Measurements from ENCODE around the gene FARSA. TPM values are rescaled to one million over a fixed set of nuclear protein-coding genes. Genes with fewer than 3 reads are reported as not detected.

The FARSA gene
- total and polyA plus RNA-seq, 2 donors (not counting 1 experiment from before 2014, with no cell fraction given): 26.4 to 50.1 TPM

GRCh38 chr19:12938779-12939601 lies 5.5 kb upstream of the FARSA start:
- under 1% methylated on average over 46 of the region's 54 CpGs for WGBS (ENCODE audit: insufficient coverage)
- peaks cover 57% of the 10 kb centered on the region for H3K4me1 Mint-ChIP-seq

More at GRCh38 chr19:12938779-12939601, 5.5 kb upstream of the FARSA start:
- Histone ChIP-seq H3K4me1 (ENCODE audit: control insufficient read depth in 2 of 2, insufficient read depth in 2 of 2, low read length in 2 of 2) (peaks cover 36 to 59% of the 10 kb centered on the region in 2 donors), H3K4me3 (ENCODE audit: control extremely low read depth in 1 of 5, extremely low read depth in 1 of 5, insufficient read depth in 1 of 5, low read depth in 2 of 5, low read length in 4 of 5) (peak overlapping the region; percentile 77 to 95 (median 93)), H3K36me3 (replicated peaks in 1 of 2; ENCODE audit: control extremely low read depth in 1 of 2, control insufficient read depth in 1 of 2, extremely low read depth in 1 of 2, insufficient read depth in 2 of 2, low read length in 1 of 2) (peaks cover 0 to 41% of the 10 kb centered on the region in 2 experiments), H4K20me1 (ENCODE audit: control insufficient read depth, insufficient read depth, low read length, poor library complexity, severe bottlenecking) (peaks cover 48% of the 10 kb centered on the region), H3K4me2 (replicated peaks; ENCODE audit: low read depth, low read length, poor library complexity, severe bottlenecking) (peak overlapping the region; percentile 89), H2AFZ (ENCODE audit: insufficient read depth, low read depth, low read length, poor library complexity, severe bottlenecking) (peak overlapping the region; percentile 18), H3K27me3 (replicated peaks in 1 of 4; ENCODE audit: control extremely low read depth in 1 of 4, control insufficient read depth in 3 of 4, insufficient read depth in 4 of 4, low read length in 3 of 4) (no peaks in the 10 kb centered on the region), H3K79me2 (ENCODE audit: control insufficient read depth, insufficient read depth, low read length) (peaks cover 57% of the 10 kb centered on the region), H3K9me3 (ENCODE audit: control extremely low read depth in 1 of 3, control insufficient read depth in 2 of 3, insufficient read depth in 1 of 3, low read length in 2 of 3) (peaks cover 0 to 3% (median 0%) of the 10 kb centered on the region in 3 donors), H3K27ac (ENCODE audit: low read length in 2 of 2) (peak overlapping the region; percentile 79 to 97), H3K9ac (ENCODE audit: low read length) (peak overlapping the region; percentile 99)
- Mint-ChIP-seq H3K27ac (peak overlapping the region; percentile 96), H3K27me3 (no peaks in the 10 kb centered on the region), H3K9me3 (ENCODE audit: insufficient read depth) (no peaks in the 10 kb centered on the region), H3K4me3 (peak overlapping the region; percentile 98)
- intact Hi-C loops (cut with micrococcal nuclease): loop anchor here (1.0 to 2.0 kb wide), 4 partner anchors 18 to 48 kb away; partner anchors contain the start of genes GADD45GIP1, GCDH and SYCE2
- DNase-seq: peak; percentile 70
- no peak for TF ChIP-seq EZH2 (IDR thresholded peaks at IDR 0.05; ENCODE audit: borderline replicate concordance, insufficient read depth, low read depth, low read length, poor library complexity, severe bottlenecking)
- TF ChIP-seq, protein P1, sequence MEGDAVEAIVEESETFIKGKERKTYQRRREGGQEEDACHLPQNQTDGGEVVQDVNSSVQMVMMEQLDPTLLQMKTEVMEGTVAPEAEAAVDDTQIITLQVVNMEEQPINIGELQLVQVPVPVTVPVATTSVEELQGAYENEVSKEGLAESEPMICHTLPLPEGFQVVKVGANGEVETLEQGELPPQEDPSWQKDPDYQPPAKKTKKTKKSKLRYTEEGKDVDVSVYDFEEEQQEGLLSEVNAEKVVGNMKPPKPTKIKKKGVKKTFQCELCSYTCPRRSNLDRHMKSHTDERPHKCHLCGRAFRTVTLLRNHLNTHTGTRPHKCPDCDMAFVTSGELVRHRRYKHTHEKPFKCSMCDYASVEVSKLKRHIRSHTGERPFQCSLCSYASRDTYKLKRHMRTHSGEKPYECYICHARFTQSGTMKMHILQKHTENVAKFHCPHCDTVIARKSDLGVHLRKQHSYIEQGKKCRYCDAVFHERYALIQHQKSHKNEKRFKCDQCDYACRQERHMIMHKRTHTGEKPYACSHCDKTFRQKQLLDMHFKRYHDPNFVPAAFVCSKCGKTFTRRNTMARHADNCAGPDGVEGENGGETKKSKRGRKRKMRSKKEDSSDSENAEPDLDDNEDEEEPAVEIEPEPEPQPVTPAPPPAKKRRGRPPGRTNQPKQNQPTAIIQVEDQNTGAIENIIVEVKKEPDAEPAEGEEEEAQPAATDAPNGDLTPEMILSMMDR (IDR thresholded peaks at IDR 0.05): peak; percentile 20
- ChIA-PET POLR2A (interaction anchor here (0.7 to 1.5 kb wide), 4 partner anchors 9 to 166 kb away, joined by 3 to 5 read pairs (median 4); partner anchors contain the start of gene SYCE2), CTCF (interaction anchor here (0.7 to 1.2 kb wide), 2 partner anchors 26 to 216 kb away, joined by 4 to 9 read pairs; no protein-coding TSS in a partner anchor)
- ATAC-seq (ENCODE audit: low read depth): peak; percentile 2

Measured in B cell (primary cell).